ENCODE data around the gene PREPL.

DNA sequence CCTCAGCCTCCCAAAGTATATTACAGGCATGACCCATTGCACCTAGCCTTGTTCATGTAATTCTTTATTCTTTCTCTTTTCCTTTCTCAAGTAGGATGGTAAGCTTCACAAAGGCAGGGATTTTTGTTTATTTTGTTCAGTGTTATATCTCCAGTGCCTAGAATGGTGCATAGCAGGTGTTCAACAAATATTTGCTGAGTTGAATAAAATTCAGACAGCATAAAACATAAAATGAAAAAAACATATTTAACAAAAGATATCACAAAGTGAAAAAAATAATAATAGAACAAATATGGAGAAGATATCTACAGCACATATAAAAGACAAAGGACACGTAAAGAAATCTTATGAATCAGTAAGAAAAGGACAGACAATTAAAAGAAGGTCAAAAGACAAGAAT lies 8.8 kb downstream of the PREPL start:
- TF ChIP-seq POLR2A (IDR thresholded peaks at IDR 0.05; ENCODE audit: low read depth, low read length) (no peak), RAD21 (IDR thresholded peaks at IDR 0.05; ENCODE audit: low read length) (no peak), MXI1 (IDR thresholded peaks at IDR 0.05; ENCODE audit: borderline replicate concordance, low read depth, low read length) (no peak), RFX5 (IDR thresholded peaks at IDR 0.05; ENCODE audit: low read depth, low read length) (no peak)
- TF ChIP-seq, protein P1, sequence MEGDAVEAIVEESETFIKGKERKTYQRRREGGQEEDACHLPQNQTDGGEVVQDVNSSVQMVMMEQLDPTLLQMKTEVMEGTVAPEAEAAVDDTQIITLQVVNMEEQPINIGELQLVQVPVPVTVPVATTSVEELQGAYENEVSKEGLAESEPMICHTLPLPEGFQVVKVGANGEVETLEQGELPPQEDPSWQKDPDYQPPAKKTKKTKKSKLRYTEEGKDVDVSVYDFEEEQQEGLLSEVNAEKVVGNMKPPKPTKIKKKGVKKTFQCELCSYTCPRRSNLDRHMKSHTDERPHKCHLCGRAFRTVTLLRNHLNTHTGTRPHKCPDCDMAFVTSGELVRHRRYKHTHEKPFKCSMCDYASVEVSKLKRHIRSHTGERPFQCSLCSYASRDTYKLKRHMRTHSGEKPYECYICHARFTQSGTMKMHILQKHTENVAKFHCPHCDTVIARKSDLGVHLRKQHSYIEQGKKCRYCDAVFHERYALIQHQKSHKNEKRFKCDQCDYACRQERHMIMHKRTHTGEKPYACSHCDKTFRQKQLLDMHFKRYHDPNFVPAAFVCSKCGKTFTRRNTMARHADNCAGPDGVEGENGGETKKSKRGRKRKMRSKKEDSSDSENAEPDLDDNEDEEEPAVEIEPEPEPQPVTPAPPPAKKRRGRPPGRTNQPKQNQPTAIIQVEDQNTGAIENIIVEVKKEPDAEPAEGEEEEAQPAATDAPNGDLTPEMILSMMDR (conservative IDR thresholded peaks at IDR 0.05; ENCODE audit: low read depth, low read length): no peak

Data from IMR-90 (cell line).